Nucleus accumbens (tissue), 56 donors: ENCODE measurements around the gene CEP164.
"Not testable (repeated sequence)": the region's sequence is repeated elsewhere in the genome, so short reads cannot be mapped to it uniquely, and the experiment has no call there.

ENCODE experiments used
- DNase-seq, 56 donors: peaks; one replicate each; lab custom pipeline; 2025; lab: John Stamatoyannopoulos, UW

CEP164 gene

GRCh38 chr11:117392001-117392690, 64.5 kb downstream of the CEP164 start:
- no peak for DNase-seq

DNA sequence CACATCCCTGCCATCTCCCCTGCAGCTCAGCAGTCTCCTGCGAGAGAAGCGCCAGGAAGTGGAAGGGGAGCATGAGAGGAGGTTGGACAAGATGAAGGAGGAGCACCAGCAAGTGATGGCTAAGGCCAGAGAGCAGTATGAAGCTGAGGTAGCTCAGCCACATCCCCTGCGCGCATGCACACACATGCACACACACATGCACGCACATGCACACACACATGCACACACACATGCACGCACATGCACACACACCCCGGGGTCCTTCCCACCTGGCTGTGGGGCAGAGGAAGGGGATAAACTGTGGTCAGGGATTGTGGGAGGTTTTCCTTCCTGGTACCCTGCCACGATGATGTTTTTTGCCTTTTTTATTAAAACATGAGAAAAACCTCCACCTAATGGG, 65.3 kb downstream of the CEP164 start:
- DNase-seq = no peak

DNA sequence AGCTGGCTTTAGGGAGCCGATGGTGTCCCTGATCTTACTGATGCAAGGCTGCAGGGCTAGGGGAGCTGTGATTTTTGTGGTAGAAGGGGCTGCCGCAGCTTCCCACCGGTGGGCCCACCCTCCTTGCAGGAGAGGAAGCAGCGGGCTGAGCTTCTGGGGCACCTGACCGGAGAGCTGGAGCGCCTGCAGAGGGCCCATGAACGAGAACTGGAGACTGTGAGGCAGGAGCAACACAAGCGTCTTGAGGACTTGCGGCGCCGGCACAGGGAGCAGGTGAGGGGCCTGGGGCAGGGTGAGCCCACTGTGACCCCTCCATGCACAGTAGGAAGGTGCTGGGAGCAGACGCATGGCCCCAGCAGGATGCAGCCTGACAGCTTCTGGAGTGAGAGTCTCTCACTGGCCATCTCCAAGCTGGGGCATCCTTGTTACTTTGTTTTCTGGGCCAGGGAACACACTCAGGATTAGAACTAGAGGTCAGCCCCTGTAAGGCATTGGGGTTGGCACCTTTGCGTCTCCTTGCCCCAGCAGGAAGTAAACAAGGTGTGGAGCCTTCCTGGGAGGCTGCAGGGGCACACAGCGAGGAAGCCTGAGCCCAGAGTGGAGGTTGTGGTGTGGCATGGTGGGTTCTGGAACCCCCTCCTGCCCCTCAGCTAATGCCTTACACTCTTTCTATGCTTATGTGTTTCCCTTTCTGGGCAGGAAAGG, 66.7 kb downstream of the CEP164 start:
- no peak for DNase-seq

- DNase-seq = peak in 1 of 56 donors; percentile 6
Measured at GRCh38 chr11:117395476-117395875, 67.8 kb downstream of the CEP164 start.

DNA sequence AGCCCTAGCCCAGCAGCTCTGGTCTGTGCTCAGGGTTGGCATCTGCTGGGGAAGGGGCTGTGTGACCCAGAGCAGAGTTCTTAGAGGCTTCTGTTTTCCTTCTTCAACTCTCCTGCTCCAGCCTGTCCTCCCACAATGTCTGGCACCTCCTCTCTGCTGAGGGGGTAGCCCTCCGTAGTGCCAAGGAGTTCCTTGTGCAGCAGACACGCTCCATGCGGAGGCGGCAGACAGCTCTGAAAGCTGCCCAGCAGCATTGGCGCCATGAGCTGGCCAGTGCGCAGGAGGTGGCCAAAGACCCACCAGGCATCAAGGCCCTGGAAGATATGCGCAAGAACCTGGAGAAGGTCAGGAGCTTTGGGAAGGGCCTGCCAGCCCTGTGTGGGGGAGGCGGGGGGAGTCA, 69.3 kb downstream of the CEP164 start:
- no peak for DNase-seq

- not testable (repeated sequence) for DNase-seq
Measured at GRCh38 chr11:117398618-117399017, 71.0 kb downstream of the CEP164 start.

GRCh38 chr11:117399100-117399840, 71.6 kb downstream of the CEP164 start:
- DNase-seq = not testable (repeated sequence)

GRCh38 chr11:117405898-117406297, 78.2 kb downstream of the CEP164 start:
- DNase-seq = not testable (repeated sequence)

DNA sequence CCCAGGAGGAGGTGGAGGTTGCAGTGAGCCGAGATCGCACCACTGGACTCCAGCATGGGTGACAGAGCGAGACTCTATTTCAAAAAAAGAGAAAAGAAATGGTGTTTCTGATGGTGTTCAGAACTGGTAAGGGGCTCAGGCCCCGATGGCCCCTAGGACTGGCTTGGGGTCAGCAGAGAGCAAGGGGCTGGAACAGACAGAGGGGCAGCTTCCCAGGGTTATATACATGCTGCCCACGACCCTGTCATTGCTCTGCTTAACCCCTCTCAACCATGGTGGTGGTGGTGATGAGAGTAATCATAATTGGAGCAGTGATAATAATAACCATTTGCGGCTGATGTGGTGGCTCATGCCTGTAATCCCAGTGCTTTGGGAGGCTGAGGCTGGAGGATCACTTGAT, 79.4 kb downstream of the CEP164 start:
- DNase-seq = no peak

GRCh38 chr11:117408356-117408755, 80.7 kb downstream of the CEP164 start:
- no peak for DNase-seq

GRCh38 chr11:117409511-117409910, 81.9 kb downstream of the CEP164 start:
- no peak for DNase-seq

DNA sequence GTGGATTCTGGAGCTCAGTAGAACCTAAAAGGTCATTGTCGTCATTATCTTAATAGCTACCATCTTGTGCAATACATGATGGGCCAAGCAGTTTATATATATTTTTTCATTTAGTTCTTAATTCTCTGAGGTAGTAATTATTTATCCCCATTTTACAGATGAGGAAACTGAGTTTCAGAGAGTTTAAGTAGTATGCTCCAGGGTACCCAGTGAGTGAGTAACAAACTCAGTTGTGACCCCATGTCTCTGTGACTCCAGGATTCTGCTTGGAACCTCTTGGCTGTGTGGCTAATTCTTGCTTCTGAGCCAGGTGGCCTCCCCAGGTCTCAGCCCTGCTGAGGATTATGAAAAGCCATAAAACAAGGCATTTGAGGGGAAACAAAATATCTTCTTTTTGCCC, 82.6 kb downstream of the CEP164 start:
- no peak for DNase-seq

DNA sequence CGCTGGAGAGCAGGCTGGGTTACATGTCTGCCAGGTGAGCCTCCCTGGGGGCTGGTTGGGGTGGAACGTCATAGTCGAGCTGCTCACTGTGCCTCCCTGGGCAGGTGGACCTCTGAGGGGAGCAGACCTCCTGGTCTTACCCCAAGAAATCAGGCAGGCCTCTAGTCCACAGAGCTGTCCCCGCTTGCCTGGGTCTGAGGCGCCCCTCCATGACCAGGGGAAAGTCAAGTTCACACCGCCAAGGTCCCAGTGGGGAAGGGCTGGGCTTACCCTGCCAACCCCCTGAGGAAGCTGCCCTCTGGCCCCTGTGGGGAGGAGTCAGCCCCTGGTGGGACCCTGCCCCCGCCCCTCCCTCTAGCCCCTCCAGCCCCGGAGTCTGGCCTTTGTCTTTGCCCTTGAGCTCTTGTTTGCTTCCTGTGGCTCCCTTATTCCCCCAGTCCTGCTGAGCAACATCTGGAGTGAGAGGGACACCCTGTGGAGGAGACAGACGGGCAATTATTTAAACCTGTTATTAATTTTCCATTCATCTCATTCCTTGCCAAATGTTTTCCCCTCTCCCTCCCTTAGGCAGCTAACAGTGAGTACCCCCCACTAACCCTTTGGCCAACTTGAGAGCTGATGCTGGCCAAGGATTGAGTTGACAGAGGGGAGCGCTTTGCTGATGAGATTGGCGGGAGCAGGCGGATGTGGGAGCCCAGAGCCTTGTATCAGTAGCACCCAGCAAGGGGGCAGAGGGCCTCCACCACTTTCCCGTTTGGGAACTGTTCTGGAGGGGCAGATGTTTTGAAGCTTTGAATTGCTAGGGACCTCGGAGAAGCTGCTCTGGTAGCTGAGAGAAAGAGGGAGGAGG, 83.4 kb downstream of the CEP164 start:
- no peak for DNase-seq

DNA sequence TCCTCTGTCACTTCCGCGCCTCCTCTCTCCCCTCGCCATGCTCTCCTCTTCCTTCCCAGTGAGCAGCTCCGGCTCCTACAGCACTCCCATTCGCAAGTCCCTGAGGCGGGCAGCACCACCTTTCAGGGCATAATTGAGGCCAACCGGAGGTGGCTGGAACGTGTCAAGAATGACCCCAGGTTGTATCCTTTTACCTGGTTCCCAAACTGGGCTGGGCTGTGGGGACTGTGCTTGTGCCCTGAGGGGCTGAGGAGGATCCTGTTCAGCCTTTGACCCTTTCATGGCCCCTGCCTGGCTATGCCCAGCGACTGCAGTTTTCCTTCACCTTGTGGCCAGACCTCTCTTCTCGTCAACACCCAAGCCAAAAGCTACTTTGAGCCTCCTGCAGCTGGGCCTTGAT, 84.1 kb downstream of the CEP164 start:
- no peak for DNase-seq

DNA sequence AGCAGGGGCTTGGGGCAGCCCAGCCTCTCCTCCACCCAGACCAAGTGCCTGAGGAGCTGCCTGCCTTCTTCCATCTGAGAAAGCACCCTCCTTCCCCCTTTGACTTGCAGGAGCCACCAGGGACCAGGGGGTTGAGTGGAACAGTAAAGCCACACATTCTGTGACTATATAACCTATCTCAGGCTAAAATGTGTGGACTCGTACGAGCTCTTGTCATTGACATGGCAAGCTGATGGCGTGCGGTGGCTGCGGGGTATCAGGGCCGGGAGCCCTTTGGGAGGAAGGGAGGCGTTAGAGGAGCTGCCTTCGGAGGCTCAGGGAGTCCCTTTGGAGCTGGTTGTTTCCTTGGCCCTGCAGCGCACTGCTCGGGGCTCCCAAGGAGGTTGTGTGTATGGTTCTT, 84.5 kb downstream of the CEP164 start:
- no peak for DNase-seq

DNA sequence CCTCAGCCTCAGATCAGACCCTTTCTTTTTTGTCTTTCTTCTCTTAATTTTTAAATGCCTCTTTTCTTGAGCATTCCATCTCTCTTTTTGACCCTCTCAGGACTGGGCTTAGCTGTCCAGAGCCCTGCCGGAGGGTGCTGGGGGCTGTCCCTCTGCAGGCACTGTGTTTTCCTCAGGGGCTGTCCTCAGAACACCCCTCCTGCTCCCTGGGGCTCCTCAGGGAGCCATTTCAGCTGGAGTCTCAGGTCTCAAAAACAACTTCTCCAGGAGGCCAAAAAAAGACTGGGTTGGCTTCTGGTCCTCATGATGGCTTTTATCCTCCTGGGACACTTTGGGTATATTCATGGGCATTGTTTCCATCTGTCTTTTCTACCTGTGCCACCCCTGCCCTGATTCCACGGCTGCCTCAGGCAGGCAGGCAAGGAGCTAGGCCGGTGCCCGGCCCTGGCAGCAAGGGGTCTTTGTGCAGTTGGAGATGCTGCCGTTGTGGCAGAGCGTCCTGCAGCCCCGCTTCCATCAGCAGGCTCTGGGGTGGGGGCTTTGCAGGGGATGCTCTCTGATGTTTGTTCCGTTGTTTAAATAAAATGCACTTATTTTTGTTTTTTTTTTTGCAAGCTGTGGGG, 85.1 kb downstream of the CEP164 start:
- no peak for DNase-seq

GRCh38 chr11:117413616-117414015, 86.0 kb downstream of the CEP164 start:
- no peak for DNase-seq

DNA sequence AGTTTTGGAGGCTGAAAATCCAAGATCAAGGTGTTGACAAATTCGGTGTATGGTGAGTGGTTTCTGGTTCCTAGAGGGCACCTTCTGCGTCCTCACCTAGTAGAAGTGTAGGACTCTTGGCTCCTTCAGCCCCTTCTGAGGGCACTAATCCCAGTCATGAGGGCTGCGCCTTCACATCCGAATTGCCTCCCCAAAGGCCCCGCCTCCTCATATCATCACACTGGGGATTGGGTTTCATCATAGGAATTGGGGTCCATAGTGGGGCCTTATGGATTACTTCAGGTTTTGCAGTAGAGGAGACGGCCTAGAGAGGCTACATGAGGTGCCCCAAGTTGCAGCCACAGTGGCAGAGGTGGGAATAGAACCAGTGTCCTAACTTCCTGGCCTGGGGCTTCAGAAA, 87.1 kb downstream of the CEP164 start:
- DNase-seq = no peak

DNA sequence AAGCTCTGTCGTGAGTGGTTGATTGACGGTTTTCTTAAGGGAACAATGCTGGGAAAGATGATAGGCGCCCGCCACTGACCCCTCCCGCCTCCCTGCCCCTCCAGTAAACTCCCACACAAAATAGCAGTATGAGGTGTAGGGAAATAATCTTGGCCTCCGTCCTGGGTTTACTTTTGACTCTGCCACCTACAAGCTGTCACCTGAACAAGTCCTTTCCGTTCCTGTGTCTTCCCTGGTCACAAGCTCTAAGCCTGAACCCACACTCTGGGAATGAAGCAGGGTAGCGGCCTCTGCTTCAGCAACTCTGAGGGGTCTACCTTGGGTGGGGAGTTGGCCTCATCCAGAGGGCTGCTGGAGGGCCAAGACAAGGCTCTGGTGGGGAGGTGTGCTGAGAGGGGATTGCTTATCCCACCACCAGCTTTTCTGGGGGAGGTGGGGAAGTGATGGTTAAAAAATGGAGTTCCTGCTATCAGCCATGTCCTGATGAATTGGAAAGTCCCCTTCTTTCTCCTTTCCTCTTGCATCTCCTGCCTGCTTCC, 87.8 kb downstream of the CEP164 start:
- no peak for DNase-seq

DNA sequence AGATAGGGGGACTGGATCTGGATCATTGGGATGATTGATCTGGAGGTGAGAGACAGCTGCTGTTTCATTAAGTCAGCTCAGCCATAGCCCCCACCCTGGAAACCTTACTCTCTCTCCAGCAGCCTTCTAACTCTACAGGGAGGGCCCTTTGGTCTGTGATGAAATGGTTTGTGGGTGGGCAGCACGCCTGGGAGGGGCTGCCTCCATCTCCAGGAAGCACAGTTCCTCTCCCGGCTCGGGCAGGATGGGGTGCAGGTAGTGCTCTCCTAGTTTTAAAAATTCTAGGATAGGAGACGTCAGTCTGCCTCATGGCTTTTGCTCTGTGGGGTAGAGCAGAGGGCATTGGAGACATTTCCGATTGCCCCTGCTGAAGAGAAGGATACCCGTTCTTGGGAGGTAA, 89.7 kb downstream of the CEP164 start:
- no peak for DNase-seq
